Femur (tissue), 1 donor: ENCODE results near the gene BTD.
A peak's percentile ranks its signal among the peaks of the same experiment; 100 is the strongest.

ENCODE experiments used
- DNase-seq: peaks from one replicate; pipeline ENCODE4 v3.0.0-alpha.2; 2017

The BTD gene

DNA sequence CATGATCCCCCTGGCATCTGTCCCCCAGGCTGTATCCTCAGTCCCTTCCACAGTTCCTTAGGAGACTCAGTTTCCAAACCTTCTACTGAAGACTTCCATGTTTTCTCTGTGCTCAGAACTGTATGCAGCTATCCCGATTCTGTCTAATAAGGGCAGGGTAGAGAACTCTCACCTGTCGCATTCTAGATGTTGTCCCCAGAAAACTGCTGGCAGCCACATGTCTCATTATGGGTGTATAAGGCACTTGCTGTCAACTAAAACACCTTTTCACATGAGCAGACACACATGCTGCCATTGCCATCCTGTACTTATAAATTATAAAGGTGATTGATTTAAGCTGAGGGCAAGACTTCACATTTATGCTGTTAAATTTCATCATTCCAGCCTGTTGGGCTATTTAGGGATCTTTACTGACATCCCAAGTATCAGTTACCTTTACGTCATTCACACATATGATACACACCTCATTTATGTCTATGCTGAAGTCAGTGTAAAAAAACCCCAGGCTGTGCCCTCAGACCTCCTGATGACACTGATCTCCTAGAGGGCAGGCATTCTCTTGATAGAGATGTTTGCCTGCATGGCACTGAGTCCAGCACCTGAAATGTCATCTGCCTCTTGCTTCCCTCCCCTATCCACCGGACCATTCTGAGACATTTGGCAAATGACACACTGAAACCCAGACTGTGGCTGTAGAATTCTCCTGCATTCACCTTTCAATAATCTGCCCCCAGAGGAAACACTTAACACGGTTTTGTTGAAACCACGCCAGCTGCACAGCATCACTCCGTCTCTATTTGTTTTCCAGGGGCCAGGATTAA, 35.8 kb downstream of the BTD start:
- no peak for DNase-seq

GRCh38 chr3:15638193-15638890, 36.8 kb downstream of the BTD start:
- DNase-seq = no peak

GRCh38 chr3:15638891-15639262, 37.3 kb downstream of the BTD start:
- DNase-seq = no peak

- DNase-seq = no peak
Measured at GRCh38 chr3:15645246-15645645, 43.7 kb downstream of the BTD start.

GRCh38 chr3:15645740-15646501, 44.4 kb downstream of the BTD start:
- peak; percentile 87 for DNase-seq

DNA sequence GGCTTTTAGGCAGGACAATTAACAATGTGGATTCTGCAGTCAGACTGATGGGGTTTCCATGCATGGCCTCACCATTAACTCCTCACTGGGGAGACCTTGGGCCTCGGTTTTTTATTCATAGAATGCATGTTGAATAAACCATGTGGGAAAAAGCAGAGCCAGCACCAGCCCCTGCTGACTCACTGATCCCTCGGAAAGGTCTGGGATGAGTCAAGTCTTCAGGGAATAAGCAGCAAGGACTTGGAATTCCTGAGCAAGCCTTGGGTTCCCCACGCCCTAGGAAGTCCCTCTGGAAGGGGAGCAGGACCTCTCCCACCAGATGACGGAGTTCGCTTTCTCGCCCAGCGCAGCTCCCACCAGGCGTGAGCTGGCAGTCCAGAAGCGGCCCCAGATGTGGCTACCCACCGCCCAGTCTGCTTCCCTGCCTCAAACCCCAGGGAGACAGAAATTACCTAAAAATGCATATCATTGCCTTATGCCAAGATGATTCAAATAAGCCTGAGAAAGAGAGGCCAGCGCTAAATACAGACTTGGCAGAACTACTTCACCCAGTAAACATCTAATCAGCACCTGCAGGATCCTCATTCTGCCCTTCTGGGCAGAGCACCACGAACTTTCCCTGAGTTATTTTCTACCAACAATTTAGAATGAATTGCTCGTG, 45.4 kb downstream of the BTD start:
- peak; percentile 86 for DNase-seq

GRCh38 chr3:15647611-15648167, 46.1 kb downstream of the BTD start:
- peak; percentile 72 for DNase-seq

DNA sequence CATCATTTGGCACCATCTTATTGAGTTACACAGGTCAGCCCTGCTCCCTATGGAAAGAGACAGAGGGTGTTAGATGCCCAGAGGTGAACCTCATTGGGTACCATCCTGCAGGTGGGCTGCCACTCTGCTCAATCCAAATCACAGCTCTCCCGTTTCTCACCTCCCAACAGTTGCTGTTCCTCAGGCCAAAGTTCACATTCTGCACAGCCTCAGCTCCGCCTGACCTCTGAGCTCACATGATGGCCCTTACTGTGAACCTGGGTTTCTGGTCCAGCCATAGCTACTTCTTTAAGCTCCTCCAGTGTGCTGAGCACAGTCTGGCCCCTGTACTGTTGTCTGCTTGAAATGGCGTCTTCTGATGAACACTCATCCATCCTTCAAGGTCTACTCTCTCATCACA, 47.8 kb downstream of the BTD start:
- DNase-seq = no peak

DNA sequence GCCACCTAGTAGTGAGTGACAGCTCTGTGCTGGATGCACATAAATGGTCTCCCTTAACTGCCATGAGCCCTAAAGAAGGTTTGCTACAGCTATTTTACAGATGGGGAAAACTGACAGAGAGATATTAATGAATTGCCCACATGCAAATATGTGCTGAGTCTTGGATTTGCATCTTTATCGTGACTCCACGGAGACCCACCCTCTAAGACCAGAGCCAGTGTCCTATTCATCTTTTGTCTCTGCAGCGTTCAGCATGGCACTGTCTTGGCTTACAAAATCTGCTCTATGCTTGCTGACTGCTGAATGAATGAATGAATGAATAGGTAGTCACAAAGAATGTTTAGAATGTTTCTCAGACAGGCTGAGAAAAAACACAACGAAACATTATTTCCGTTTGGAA, 48.3 kb downstream of the BTD start:
- DNase-seq = no peak

DNA sequence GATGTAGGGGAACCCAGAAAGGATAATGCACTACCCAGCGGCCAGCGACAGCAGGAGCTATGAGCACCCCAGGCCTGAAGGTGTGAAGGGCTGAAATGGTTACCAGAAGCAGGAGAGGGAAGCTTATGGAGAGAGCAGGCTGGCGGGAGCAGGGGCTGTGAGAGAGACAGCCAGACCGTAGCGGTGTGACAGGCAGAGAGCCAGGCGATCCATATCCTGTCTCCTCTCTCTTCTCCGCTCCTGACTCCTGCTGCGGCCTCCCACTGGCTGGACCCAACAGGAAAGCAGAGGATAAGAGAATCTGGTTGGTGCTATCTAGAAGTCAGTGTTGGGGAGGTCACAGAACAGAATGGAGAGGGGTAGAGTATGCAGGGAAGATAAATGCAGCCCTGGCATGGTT, 49.9 kb downstream of the BTD start:
- DNase-seq = peak; percentile 37

- no peak for DNase-seq
Measured at GRCh38 chr3:15653321-15653720, 51.8 kb downstream of the BTD start.

GRCh38 chr3:15654127-15654526, 52.6 kb downstream of the BTD start:
- no peak for DNase-seq

- no peak for DNase-seq
Measured at GRCh38 chr3:15654891-15655290, 53.3 kb downstream of the BTD start.

GRCh38 chr3:15656342-15656741, 54.8 kb downstream of the BTD start:
- no peak for DNase-seq

- DNase-seq = no peak
Measured at GRCh38 chr3:15657016-15657415, 55.5 kb downstream of the BTD start.

- no peak for DNase-seq
Measured at GRCh38 chr3:15659254-15659975, 57.9 kb downstream of the BTD start.

- DNase-seq = no peak
Measured at GRCh38 chr3:15660055-15660935, 58.8 kb downstream of the BTD start.

DNA sequence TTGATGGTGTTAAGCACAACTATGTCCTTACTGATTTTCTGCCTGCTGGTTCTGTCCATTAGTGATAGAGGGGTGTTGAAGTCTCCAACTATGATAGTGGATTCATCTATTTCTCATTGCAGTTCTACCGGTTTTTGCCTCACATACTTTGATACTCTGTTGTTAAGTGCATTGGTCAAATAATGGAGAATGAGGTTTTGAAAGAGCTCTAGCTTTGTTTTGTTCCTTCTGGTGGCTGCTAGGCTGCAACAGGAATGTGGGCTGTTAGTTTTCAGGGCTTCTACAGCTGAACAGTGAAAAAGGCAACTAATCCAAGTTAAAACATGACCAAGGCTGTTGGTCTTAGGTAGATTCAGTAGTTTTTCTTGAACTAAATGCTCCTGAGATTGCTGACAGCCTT, 62.6 kb downstream of the BTD start:
- no peak for DNase-seq

- DNase-seq = no peak
Measured at GRCh38 chr3:15665510-15666150, 64.1 kb downstream of the BTD start.

GRCh38 chr3:15666277-15666676, 64.7 kb downstream of the BTD start:
- no peak for DNase-seq

DNA sequence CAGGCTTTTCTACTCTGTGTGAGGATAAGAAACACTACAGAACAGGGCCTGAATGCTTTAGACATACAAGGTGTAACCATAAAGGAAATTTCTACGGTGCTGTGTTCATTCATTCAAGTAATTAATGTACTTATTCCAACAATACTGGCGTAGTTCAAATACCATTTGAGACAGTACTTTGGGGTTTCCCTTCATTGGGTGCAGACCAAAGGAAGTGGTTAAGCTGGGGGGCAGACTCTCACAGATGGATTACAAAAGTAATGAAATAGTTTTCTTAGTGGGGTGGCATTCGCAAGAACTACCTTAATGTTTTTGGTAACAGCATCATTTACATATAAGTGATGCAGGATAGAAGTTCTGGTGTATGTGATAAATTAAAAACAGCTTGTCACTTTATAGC, 65.9 kb downstream of the BTD start:
- no peak for DNase-seq
